ENCODE results near the gene FNBP1.
"Not testable (repeated sequence)": the region's sequence is repeated elsewhere in the genome, so short reads cannot be mapped to it uniquely, and the experiment has no call there.

Gene FNBP1

DNA sequence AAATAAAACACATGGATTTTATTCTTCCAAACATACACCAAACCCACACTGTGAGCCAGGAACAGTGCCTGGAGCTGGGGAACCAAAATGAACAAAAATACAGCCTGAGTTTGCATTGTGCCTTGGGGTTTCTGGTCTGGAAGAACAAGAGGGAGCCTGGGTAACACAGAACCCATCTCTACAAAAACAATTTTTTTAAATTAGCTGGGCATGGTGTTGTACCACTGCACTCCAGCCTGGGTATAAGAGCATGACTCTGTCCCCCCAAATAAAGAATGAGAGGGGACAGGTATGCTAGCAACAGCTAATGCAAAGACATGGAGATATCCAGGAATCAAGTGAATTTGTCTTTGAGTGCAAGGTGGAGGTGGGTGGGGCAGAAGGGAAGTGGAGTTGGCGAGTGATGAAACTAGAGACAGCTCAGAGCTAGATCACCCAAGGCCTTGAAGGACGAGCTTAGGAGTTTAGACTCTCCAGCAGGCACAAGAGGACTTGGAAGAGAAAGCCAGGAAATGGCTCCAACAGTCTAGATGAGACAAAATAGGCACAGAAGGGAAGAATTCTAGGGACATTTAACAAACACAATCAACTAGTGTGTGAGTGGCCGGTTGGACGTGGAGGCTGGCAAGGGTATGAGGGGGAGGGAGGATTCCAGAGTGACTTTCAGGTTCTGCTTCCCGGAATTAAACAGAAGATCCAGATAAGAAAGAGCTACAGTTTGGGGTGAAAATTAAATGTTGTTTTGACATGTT is 47.4 kb downstream of the FNBP1 start:
- no peak for FAIRE-seq

DNA sequence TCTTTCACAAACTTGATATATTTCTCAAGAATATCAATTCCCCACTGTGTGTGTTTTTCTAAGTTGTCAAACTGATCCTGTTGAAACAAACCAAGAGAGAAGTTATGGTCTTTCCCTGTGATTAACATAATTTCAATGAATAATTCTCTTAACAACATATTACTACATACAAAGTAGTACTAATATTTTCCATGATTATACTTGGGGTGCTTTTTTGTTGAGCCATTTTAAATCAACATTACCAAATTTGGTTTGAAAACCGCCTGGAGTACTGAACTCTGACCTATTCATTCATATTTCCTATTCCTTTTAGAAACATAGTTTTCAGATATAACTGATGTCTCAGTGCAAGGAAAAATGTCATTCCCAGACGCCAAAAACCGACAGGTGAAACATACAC is 48.1 kb downstream of the FNBP1 start:
- FAIRE-seq: no peak
- DNase-seq (ENCODE audit: low spot score): no peak

More for the DNA sequence above, 47.4 kb downstream of the FNBP1 start:
- DNase-seq (ENCODE audit: low spot score): no peak

DNA sequence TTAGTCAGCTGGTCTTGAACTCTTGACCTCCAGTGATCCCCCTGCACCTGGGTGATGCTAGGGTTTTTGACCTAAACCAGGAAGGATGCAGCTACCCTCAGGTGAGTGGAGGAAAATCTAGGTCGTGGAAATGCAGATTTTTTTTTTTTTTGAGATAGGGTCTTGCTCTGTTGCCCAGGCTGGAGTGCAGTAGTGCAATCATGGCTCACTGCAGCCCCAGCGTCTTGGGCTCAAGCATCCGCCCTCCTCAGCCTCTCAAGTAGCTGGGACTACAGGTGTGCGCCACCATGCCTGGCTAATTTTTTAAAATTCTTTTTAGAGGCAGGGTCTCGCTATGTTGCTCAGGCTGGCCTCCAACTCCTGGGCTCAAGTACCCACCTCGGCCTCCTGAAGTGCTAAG is 51.9 kb downstream of the FNBP1 start:
- not testable (repeated sequence) for FAIRE-seq; DNase-seq (ENCODE audit: low spot score)

DNA sequence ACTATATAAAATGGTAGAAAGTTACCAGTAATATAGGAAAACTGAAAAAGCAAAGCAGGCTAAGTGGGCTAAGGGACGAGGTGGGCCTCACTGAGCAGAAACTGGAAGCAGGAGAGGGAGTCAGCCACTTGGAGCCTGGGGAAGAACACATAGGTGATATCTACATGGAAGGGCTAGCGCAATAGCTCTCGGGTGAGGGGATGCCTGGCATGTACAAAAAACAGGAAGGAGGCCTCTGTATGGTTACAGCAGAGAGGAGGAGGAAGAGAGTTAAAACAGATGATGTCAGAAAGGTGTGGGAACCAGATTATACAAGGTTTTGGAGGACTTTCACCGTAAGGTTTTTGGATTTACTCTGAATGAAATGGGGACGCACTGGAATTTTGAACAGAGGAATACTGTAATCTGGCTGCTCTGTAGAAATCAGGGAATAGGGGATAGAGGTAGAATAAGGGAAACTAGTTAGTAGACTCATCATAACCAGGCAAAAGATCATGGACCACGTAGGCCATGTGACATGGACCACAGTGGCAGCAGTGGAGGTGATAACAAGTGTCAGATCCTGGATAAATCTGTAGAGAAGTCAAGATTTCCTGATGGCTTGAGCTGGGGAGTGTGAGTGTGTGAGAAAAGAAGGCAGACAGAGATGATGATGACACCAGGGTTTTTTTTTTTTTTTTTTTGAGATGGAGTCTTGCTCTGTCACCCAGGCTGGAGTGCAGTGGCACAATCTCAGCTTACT is 52.5 kb downstream of the FNBP1 start:
- FAIRE-seq (no peak), DNase-seq (ENCODE audit: low spot score) (no peak)

DNA sequence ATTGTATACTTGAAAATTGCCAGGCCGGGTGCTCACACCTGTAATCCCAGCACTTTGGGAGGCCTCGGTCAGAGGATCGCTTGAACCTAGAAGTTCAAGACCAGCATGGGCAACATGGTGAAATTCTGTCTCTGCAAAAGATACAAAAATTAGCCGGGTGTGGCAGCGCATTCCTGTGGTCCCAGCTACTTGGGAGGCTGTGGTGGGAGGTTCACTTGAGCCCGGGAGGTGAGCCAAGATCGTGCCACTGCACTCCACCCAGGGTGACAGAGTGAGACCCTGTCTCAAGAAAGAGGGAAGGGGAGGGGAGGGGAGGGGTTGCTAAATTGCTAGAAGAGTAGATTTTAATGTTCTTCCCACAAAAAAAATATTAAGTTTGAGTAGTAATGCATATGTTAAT is 53.2 kb downstream of the FNBP1 start:
- DNase-seq (ENCODE audit: low spot score) (peak; percentile 29), FAIRE-seq (peak; percentile 48)

DNA sequence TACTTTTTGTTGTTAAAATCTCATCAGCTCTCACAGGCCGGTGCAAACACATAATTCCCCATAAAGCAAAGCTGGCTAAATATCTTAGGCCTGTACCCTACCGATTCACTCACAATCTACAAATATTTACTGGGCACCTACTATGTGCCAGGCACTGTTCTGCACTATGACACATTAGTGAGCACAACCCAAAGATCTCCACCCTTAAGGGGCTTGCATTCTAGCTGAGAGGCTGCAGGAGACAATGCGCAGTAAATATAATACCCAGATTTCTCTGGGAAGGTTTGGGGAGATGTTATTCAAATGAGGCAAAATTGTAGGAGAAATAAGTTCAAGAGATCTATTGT is 53.7 kb downstream of the FNBP1 start:
- FAIRE-seq: no peak

DNA sequence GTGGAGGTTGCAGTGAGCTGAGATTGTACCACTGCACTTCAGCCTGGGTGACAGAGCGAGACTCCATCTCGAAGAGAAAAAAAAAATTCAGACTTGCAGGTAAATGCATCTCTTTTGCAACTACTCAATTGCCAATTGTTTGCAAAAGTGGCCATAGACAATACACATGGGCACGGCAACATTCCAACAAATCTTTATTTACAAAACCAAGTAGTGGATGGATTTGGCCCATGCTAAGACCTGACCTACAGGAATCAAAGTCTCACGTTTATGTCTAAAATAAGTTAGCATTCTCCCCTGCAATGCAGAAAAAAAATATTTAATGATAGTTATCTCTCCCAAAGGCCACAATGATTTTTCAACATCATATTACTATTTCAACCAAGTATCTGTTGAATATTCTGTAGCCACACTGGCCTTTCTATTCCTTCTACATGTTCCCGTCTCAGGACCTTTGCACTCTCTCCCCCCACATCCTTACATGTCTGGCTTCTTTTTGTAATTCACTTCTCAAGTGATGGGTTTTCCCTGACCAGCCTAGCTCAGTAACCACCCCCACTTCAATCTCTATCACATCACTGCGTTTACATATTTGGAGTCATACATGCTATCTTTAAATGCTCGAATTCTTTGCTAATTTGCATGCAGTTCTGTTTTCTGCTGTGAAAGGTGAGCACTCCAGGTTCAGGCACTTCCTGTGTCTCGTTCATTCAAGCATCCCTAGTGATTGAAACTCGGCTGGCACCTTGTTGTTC is 54.2 kb downstream of the FNBP1 start:
- FAIRE-seq (no peak), DNase-seq (ENCODE audit: low spot score) (no peak)

More for the DNA sequence above, 53.7 kb downstream of the FNBP1 start:
- DNase-seq (ENCODE audit: low spot score): no peak

DNA sequence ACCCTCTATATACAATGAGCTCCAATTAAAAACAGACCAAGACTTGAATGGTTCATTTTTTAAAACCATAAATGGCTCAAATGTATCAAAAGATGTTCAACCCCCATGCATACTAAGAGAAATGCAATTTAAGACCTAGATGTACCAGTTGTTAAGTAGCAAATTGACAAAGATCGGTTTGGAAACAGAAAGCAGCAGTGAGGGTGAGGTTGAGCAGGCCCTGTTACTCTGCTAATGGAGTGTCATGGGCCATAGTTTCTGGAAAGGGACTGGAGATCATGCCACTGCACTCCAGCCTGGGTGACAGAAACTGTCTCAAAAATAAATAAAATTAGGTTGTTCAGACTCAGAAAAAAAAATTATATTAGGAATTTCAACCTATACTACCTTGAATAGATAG is 55.0 kb downstream of the FNBP1 start:
- no peak for DNase-seq (ENCODE audit: low spot score)
- no peak for FAIRE-seq

DNA sequence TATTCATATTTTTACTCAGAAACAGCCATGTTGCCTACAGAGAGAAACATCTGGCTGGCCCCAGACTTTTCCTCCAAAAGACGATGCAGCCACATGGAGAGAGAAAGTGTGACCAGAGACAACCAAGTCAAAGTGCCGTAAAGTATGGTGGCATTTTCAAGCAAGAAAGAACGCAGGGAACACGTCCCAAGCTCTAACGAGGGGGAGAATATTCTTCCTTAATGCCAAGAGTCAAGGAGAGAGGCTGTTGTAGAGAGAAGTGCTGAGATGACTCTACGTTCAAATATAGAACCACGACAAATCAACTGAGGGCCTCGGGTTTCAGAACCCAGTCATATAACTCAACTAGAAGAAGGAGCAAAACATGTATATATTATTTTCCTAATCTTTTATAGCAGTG is 55.9 kb downstream of the FNBP1 start:
- DNase-seq (ENCODE audit: low spot score) (no peak), FAIRE-seq (no peak)

DNA sequence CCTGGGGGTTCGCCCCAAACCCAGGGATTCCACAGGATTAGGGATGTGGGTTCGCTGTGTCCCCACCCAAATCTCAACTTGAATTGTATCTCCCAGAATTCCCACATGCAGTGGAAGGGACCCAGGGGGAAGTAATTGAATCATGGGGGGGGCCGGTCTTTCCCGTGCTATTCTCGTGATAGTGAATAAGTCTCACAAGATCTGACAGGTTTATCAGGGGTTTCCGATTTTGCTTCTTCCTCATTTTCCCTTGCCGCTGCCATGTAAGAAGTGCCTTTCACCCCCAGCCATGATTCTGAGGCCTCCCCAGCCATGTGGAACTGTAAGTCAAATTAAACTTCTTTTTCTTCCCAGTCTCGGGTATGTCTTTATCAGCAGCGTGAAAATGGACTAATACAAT is 58.4 kb downstream of the FNBP1 start:
- not testable (repeated sequence) for FAIRE-seq

DNA sequence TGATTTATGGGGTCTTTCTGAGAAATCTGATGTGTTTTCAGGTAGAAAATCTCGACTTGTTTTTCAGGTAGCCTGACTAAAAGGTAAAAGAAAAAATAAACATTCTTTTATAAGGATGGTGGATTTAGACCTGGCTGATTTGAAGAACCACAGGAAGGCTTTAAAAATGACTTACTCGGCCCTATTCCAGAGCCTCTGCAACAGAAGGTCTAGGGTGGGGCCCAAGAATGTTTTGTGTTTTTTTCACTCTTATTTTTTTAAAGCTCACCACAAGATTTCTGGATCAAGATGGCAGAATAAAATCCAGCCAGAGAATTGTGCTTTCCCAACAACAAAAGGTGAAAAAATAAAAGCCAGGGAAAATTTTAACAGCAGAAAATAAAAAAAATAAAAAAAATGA is 59.1 kb downstream of the FNBP1 start:
- FAIRE-seq (no peak), DNase-seq (ENCODE audit: low spot score) (no peak)

More for the DNA sequence above, 58.4 kb downstream of the FNBP1 start:
- not testable (repeated sequence) for DNase-seq (ENCODE audit: low spot score)

DNA sequence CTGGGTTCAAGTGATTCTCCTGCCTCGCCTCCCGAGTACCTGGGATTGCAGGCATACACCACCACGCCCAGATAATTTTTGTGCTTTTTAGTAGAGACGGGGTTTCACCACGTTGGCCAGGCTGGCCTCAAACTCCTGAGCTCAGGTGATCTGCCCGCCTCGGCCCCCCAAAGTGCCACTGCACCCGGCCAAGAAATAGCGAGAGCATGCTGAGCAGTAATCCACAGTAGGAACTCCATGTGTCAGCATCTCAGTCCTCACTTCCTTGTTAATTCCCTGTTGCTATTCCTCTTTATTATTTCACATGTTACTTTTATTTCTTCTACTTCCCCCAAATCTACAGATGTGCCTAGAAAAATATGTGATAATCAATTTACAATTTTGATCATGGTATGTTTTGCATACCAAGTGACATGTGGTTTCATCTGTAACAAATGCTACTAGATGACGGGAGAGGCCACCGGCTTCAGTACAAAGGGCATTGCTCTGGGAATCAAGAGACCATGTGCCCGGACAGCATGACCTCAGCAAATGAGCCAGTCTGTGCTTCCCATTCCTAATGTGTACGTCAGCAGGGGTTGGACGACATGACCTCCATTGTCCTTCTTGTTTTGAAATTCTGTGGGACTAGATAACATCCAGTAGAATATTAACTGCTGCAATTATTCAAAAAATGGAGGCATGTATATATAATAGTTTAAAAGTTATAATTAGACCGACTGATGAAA is 61.6 kb downstream of the FNBP1 start:
- FAIRE-seq: no peak
- DNase-seq (ENCODE audit: low spot score): no peak

DNA sequence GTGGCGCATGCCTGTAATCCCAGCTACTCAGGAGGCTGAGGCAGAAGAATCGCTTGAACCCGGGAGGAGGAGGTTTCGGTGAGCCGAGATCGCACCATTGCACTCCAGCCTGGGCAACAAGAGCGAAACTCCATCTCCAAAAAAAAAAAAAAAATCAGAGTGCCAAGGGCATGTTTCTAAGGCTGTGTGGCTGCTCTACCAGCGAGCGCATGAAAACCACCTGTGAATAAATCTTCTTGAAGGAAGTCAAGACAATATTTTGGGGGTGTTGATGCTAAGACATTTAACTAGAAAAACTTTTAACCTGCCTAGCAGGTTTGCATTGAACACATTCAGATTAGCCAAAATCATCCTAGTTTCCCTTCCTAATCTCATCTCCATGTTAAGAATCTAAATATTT is 62.8 kb downstream of the FNBP1 start:
- not testable (repeated sequence) for FAIRE-seq; DNase-seq (ENCODE audit: low spot score)

DNA sequence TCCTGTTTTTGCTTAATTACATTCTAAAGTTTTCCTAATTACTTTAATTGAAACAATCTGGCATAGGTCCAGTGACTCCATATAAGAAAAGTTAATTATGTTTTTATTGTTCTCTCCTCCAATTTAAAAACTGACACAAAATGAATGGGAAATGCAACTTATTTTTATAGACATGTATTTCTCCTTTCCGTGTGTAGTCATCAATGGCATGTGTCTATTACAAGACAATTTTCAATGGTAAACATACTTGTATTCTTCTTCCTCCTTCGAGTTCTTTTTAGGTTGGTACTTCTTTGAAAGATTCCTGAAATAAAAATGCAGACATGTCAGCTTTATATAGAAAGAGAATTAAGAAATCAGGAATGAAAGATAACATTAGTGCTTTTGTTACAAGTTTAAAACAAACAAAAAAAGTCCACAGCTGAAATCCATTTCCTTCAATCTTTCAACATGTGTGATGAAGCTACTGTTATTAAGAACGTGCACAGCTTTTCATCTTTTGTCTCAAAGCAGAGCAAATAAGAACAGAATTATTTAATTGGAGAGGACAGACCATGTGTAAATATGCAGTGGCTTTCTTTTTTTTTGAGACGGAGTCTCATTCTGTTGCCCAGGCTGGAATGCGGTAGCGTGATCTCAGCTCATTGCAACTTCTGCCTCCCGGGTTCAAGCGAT is 63.8 kb downstream of the FNBP1 start:
- FAIRE-seq (no peak), DNase-seq (ENCODE audit: low spot score) (no peak)

DNA sequence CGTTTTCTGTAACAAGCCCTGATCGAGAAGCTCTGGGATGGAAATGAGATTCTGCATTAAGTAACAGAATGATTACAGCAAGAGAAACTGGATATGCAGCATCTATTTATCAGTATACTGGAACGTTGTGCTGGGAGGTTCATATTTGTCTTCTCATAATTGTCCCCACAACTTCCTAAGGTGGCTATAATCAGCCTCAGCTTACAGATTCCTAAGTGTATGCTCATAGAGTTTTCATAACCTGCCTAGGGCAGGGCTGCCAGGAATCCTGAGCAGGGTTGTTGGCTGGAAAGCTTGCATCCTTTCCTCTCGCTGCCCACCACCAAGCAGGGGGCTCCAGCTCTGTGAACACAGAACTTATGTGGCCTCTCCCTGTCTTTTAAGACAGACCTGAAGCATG is 70.2 kb downstream of the FNBP1 start:
- no peak for FAIRE-seq
- no peak for DNase-seq (ENCODE audit: low spot score)

DNA sequence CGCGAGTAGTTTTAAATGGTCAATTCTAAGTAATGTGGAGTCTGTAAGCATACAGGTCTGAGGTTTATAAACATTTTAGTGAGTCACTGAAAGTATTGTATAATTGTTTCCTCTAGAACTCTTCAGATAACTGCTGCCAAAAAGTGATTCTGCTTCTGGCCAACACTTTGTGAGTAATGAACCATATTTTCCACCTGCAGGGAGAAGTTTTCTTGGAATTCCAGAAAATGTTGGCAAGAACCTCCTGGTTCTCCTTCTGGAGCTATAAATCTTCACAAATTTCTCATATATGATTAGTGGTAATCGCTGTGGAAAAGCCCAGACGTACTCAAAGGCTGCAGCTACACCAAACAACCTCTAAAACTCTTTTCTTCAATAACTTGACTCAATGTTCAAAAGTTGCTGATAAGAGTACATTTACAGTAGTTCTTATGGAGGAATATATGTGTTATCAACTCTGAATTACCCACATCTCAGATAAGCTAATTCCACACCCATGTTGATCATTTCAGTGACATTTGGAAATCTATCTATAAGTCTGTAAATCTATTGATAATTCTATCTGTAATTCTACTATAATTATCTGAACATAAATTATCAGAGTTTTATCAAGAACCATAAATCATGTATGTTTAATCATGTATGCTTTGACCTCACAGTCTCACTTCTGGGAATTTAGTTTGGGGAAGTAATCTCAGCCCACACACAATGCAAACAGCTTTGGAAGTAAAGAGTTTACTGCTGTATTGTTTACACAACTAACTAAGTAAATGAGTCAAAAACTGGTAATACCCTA is 74.1 kb downstream of the FNBP1 start:
- DNase-seq (ENCODE audit: low spot score) (no peak), FAIRE-seq (no peak)

DNA sequence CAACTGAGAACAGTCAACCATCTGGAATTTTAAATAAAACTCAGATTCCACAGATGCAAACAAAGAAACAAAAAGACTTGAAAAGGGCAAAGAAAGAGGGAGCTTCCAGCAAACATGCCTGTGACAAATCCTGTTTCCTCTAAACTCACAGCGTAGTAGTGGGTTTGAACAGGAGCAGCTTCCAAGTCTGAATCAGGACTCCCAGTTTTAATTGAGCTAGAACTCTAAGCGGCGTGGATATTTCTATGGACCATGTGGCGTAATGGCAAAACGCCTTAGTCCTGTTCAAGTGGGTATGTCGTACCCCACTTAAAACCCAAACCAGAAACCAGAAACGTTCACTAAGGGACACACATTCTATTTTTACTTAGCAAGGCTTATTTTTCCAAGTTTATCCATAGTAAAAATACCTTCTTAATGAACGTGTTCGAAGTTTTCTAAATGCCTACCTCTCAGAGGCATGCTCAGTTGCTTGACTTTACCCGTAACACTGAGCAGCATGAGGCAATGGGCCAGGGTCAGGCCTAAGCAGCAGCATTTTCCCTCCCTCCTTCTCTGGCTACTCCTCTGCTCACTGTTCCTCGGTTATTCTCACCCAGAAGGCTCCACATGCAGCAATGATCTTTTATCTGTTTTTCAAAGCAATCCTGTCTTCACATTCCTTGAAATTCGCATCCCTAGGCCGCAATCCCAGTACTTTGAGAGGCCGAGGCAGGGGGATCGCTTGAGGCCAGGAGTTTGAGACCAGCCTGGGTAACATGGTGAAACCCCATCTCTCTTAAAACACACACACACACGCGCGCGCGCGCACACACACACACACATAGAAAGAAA is 77.9 kb downstream of the FNBP1 start:
- FAIRE-seq (no peak), DNase-seq (ENCODE audit: low spot score) (no peak)

DNA sequence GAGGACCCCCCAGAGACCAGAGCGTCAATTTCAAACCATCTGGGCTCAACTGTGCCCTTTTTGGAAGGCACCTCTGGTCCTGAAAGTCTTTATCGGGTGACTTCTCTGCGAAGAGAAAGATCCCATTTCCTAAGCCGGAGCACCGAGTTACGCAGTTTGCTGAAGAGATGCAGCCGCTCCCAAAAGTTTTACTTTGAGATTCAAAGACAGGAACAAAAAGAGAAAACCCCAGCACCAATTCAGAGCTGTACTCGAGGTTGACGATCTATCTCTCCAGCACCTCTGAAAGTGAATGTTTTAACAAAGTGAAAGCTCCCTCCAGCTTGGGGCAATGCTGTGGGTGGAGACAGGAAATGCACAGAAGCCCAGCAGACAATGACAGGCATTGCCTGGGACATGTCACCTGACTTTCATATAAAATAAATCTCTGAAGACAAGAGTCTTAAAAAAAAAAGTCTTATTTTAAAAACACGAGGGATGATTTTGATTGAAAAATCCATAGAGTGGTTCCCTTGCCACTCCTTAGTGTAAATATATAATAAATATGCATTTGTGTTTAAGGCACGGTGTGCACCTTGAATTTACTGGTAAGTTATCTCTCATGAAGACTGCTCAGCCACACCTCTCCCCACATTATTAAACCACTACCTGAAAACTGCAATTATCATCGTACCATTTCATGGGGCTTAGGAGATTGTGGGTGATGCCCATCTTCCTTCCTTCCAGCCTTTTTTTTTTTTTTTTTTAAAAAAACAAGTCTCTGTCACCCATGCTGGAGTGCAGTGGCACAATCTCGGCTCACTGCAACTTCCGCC is 79.9 kb downstream of the FNBP1 start:
- no peak for FAIRE-seq
- no peak for DNase-seq (ENCODE audit: low spot score)

Data from RCC 7860 (cell line).